ENCODE results near the gene MMUT.

DNA sequence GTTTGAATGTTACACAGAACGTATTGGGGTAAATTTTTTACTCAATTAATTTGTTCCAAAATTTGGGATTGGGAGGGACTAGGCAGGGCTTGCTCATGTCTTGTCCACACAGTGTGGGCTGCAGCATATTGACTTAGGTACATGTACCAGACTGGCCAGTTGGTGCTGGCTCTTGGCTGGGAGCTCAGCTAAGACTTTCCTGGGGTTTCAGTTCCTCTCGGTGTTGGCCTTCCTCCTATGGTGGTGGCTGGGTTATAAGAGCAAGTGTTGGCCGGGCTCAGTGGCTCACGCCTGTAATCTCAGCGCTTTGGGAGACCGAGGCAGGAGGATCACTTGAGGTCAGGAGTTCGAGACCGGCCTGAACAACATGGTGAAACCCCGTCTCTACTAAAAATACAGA, 5.0 kb upstream of the MMUT start:
- TF ChIP-seq, protein P1, sequence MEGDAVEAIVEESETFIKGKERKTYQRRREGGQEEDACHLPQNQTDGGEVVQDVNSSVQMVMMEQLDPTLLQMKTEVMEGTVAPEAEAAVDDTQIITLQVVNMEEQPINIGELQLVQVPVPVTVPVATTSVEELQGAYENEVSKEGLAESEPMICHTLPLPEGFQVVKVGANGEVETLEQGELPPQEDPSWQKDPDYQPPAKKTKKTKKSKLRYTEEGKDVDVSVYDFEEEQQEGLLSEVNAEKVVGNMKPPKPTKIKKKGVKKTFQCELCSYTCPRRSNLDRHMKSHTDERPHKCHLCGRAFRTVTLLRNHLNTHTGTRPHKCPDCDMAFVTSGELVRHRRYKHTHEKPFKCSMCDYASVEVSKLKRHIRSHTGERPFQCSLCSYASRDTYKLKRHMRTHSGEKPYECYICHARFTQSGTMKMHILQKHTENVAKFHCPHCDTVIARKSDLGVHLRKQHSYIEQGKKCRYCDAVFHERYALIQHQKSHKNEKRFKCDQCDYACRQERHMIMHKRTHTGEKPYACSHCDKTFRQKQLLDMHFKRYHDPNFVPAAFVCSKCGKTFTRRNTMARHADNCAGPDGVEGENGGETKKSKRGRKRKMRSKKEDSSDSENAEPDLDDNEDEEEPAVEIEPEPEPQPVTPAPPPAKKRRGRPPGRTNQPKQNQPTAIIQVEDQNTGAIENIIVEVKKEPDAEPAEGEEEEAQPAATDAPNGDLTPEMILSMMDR (IDR thresholded peaks at IDR 0.05): no peak
- no peak for TF ChIP-seq POLR2AphosphoS5 (IDR thresholded peaks at IDR 0.05)
